Measurements from ENCODE around the gene MPG.
"Not testable (repeated sequence)": the region's sequence is repeated elsewhere in the genome, so short reads cannot be mapped to it uniquely, and the experiment has no call there.

Gene MPG

GRCh38 chr16:112153-112840 lies 34.3 kb downstream of the MPG start:
- FAIRE-seq (no peak), DNase-seq (ENCODE audit: insufficient read length, low spot score) (no peak)
- no peak for TF ChIP-seq POLR2A (IDR thresholded peaks at IDR 0.05; ENCODE audit: low read depth, low read length)

GRCh38 chr16:114327-114726 lies 36.3 kb downstream of the MPG start:
- TF ChIP-seq POLR2A (IDR thresholded peaks at IDR 0.05; ENCODE audit: low read depth, low read length), result no peak
- FAIRE-seq (no peak), DNase-seq (ENCODE audit: insufficient read length, low spot score) (no peak)

GRCh38 chr16:116015-116414 lies 38.0 kb downstream of the MPG start:
- DNase-seq (ENCODE audit: insufficient read length, low spot score) (no peak), FAIRE-seq (no peak)
- TF ChIP-seq POLR2A (IDR thresholded peaks at IDR 0.05; ENCODE audit: low read depth, low read length), result no peak

GRCh38 chr16:117379-118365 lies 39.6 kb downstream of the MPG start:
- peak; percentile 52 for DNase-seq (ENCODE audit: insufficient read length, low spot score)
- FAIRE-seq, result no peak

GRCh38 chr16:118857-119256 lies 40.8 kb downstream of the MPG start:
- no peak for FAIRE-seq
- no peak for DNase-seq (ENCODE audit: insufficient read length, low spot score)

More at GRCh38 chr16:117379-118365, 39.6 kb downstream of the MPG start:
- TF ChIP-seq POLR2A (IDR thresholded peaks at IDR 0.05; ENCODE audit: low read depth, low read length), result no peak

GRCh38 chr16:119295-119694 lies 41.3 kb downstream of the MPG start:
- FAIRE-seq (no peak), DNase-seq (ENCODE audit: insufficient read length, low spot score) (no peak)
- no peak for TF ChIP-seq POLR2A (IDR thresholded peaks at IDR 0.05; ENCODE audit: low read depth, low read length)

More at GRCh38 chr16:118857-119256, 40.8 kb downstream of the MPG start:
- TF ChIP-seq POLR2A (IDR thresholded peaks at IDR 0.05; ENCODE audit: low read depth, low read length), result no peak

GRCh38 chr16:119835-120491 lies 41.9 kb downstream of the MPG start:
- FAIRE-seq (no peak), DNase-seq (ENCODE audit: insufficient read length, low spot score) (no peak)
- no peak for TF ChIP-seq POLR2A (IDR thresholded peaks at IDR 0.05; ENCODE audit: low read depth, low read length)

- FAIRE-seq (no peak), DNase-seq (ENCODE audit: insufficient read length, low spot score) (no peak)
- TF ChIP-seq POLR2A (IDR thresholded peaks at IDR 0.05; ENCODE audit: low read depth, low read length), result no peak
These were observed 42.7 kb downstream of the MPG start for GRCh38 chr16:120756-121155.

- no peak for FAIRE-seq
- DNase-seq (ENCODE audit: insufficient read length, low spot score), result no peak
- no peak for TF ChIP-seq POLR2A (IDR thresholded peaks at IDR 0.05; ENCODE audit: low read depth, low read length)
These were observed 44.3 kb downstream of the MPG start for GRCh38 chr16:122361-122760.

GRCh38 chr16:123558-124350 lies 45.7 kb downstream of the MPG start:
- FAIRE-seq; DNase-seq (ENCODE audit: insufficient read length, low spot score): not testable (repeated sequence)

GRCh38 chr16:125011-125410 lies 47.0 kb downstream of the MPG start:
- TF ChIP-seq POLR2A (IDR thresholded peaks at IDR 0.05; ENCODE audit: low read depth, low read length), result no peak
- FAIRE-seq (no peak), DNase-seq (ENCODE audit: insufficient read length, low spot score) (no peak)

GRCh38 chr16:129075-129474 lies 51.0 kb downstream of the MPG start:
- DNase-seq (ENCODE audit: insufficient read length, low spot score) (no peak), FAIRE-seq (no peak)
- no peak for TF ChIP-seq POLR2A (IDR thresholded peaks at IDR 0.05; ENCODE audit: low read depth, low read length)

- FAIRE-seq (no peak), DNase-seq (ENCODE audit: insufficient read length, low spot score) (no peak)
- TF ChIP-seq POLR2A (IDR thresholded peaks at IDR 0.05; ENCODE audit: low read depth, low read length), result no peak
These were observed 52.6 kb downstream of the MPG start for GRCh38 chr16:130533-131173.
